ENCODE results near the gene TMEM179. TPM values are rescaled to one million over a fixed set of nuclear protein-coding genes. Genes with fewer than 3 reads are reported as not detected.

The TMEM179 gene
- total RNA-seq, 1 donor from 2014 or later = 1.5 TPM

- no peak for DNase-seq (ENCODE audit: low spot score)
Observed at GRCh38 chr14:104598910-104599273, 5.7 kb downstream of the TMEM179 start.

- DNase-seq (ENCODE audit: low spot score) = no peak
Observed at GRCh38 chr14:104598039-104598909, 6.3 kb downstream of the TMEM179 start.

- no peak for DNase-seq (ENCODE audit: low spot score)
Observed at GRCh38 chr14:104597576-104597975, 7.0 kb downstream of the TMEM179 start.

GRCh38 chr14:104596927-104597351 lies 7.6 kb downstream of the TMEM179 start:
- DNase-seq (ENCODE audit: low spot score) = no peak

- DNase-seq (ENCODE audit: low spot score) = no peak
Observed at GRCh38 chr14:104596451-104596918, 8.1 kb downstream of the TMEM179 start.

GRCh38 chr14:104595911-104596450 lies 8.6 kb downstream of the TMEM179 start:
- no peak for DNase-seq (ENCODE audit: low spot score)

- no peak for DNase-seq (ENCODE audit: low spot score)
Observed at GRCh38 chr14:104595116-104595675, 9.4 kb downstream of the TMEM179 start.

- no peak for DNase-seq (ENCODE audit: low spot score)
Observed at GRCh38 chr14:104594310-104595046, 10.1 kb downstream of the TMEM179 start.

- DNase-seq (ENCODE audit: low spot score) = no peak
Observed at GRCh38 chr14:104593710-104594136, 10.8 kb downstream of the TMEM179 start.

- DNase-seq (ENCODE audit: low spot score) = no peak
Observed at GRCh38 chr14:104593241-104593701, 11.3 kb downstream of the TMEM179 start.

- no peak for DNase-seq (ENCODE audit: low spot score)
Observed at GRCh38 chr14:104592785-104593184, 11.8 kb downstream of the TMEM179 start.

- DNase-seq (ENCODE audit: low spot score) = no peak
Observed at GRCh38 chr14:104592292-104592672, 12.3 kb downstream of the TMEM179 start.

- DNase-seq (ENCODE audit: low spot score) = no peak
Observed at GRCh38 chr14:104591506-104592291, 12.9 kb downstream of the TMEM179 start.

GRCh38 chr14:104591031-104591430 lies 13.5 kb downstream of the TMEM179 start:
- no peak for DNase-seq (ENCODE audit: low spot score)

- no peak for DNase-seq (ENCODE audit: low spot score)
Observed at GRCh38 chr14:104590240-104590965, 14.2 kb downstream of the TMEM179 start.

GRCh38 chr14:104589338-104590195 lies 15.0 kb downstream of the TMEM179 start:
- DNase-seq (ENCODE audit: low spot score) = no peak

GRCh38 chr14:104588066-104588857 lies 16.3 kb downstream of the TMEM179 start:
- DNase-seq (ENCODE audit: low spot score) = no peak

GRCh38 chr14:104587641-104588040 lies 16.9 kb downstream of the TMEM179 start:
- no peak for DNase-seq (ENCODE audit: low spot score)

Measured in mucosa of gallbladder (tissue), 1 donor.